PC-3 (cell line): ENCODE results near the gene KRTAP4-4. TPM values are rescaled to one million over a fixed set of nuclear protein-coding genes. Genes with fewer than 3 reads are reported as not detected.
A peak's percentile ranks its signal among the peaks of the same experiment; 100 is the strongest.

Experiments used
- ATAC-seq: fragments of 200-7000 bp; cut with Tn5 transposase; 2 replicates; pipeline ENCODE4 v1.9.1; 2020; ENCODE audit warnings: mild to moderate bottlenecking, moderate library complexity
- BruUV-seq: library from RNA; stranded (reverse); fragments of 400-500 nt; replicated peaks from 2 replicates; lab custom pipeline; 2021; lab: Mats Ljungman, UMichigan
- CTCF ChIA-PET: fragments of 300-600 bp; sonication (Branson Sonifier 250); formaldehyde crosslinking; loops from one replicate; lab custom pipeline; 2022; ENCODE audit warnings: antibody characterized with exemption; lab: Charles Lee
- POLR2A ChIA-PET: fragments of 300-600 bp; sonication (Branson Sonifier 250); formaldehyde crosslinking; loops from one replicate; lab custom pipeline; 2022; ENCODE audit warnings: antibody characterized with exemption; ENCODE audit not compliant: unreplicated experiment; lab: Charles Lee
- DNase-seq: peaks from one replicate; pipeline ENCODE4 v3.0.0-alpha.2; 2015
- H2AFZ ChIP-seq: fragments of 300-600 bp; sonication (generic); 2 replicates; pipeline ENCODE4 v1.6.0; 2016; ENCODE audit warnings: antibody characterized with exemption, low read length
- H3F3A ChIP-seq: fragments of 300-600 bp; sonication (generic); one replicate; pipeline ENCODE4 v1.6.0; 2017; ENCODE audit warnings: antibody characterized with exemption, low read length, control low read depth, mild to moderate bottlenecking; ENCODE audit not compliant: unreplicated experiment
- H3K27ac ChIP-seq: fragments of 300-600 bp; sonication (generic); 2 replicates; pipeline ENCODE4 v1.5.1; 2016; ENCODE audit warnings: mild to moderate bottlenecking, low read length
- H3K27me3 ChIP-seq: fragments of 300-600 bp; sonication (generic); 2 replicates; pipeline ENCODE4 v1.6.1; 2016; ENCODE audit warnings: low read length, mixed read lengths
- H3K36me3 ChIP-seq: fragments of 300-600 bp; sonication (generic); 2 replicates; pipeline ENCODE4 v1.6.1; 2016; ENCODE audit warnings: low read depth, mixed run types, low read length, mixed read lengths
- H3K4me1 ChIP-seq: fragments of 300-600 bp; sonication (generic); 2 replicates; pipeline ENCODE4 v1.5.1; 2016; ENCODE audit warnings: low read length; ENCODE audit not compliant: insufficient read depth
- H3K4me2 ChIP-seq: fragments of 300-600 bp; sonication (generic); 2 replicates; pipeline ENCODE4 v1.6.0; 2016; ENCODE audit warnings: low read length
- H3K4me3 ChIP-seq: fragments of 300-600 bp; sonication (generic); 2 replicates; pipeline ENCODE4 v1.5.1; 2016; ENCODE audit warnings: mild to moderate bottlenecking, low read length, mixed read lengths
- H3K79me2 ChIP-seq: fragments of 300-600 bp; sonication (generic); 2 replicates; pipeline ENCODE4 v1.6.1; 2017; ENCODE audit warnings: low read length, mixed read lengths
- H3K9ac ChIP-seq: fragments of 300-600 bp; sonication (generic); 2 replicates; pipeline ENCODE4 v1.6.0; 2016; ENCODE audit warnings: mild to moderate bottlenecking, low read length
- H3K9me2 ChIP-seq: fragments of 300-600 bp; sonication (generic); replicated peaks from 2 replicates; pipeline ENCODE4 v1.6.1; 2016; ENCODE audit warnings: mixed run types, low read length, mixed read lengths
- H3K9me3 ChIP-seq: fragments of 300-600 bp; sonication (generic); 2 replicates; pipeline ENCODE4 v1.6.1; 2016; ENCODE audit warnings: low read length, mixed read lengths
- H4K20me1 ChIP-seq: fragments of 300-600 bp; sonication (generic); 2 replicates; pipeline ENCODE4 v1.6.1; 2016; ENCODE audit warnings: low read length, mixed read lengths
- EZH2 ChIP-seq: fragments of 300-600 bp; sonication (generic); IDR thresholded peaks from one replicate; pipeline ENCODE4 v1.6.1; 2017; ENCODE audit warnings: antibody characterized with exemption, mild to moderate bottlenecking, low read length; ENCODE audit not compliant: unreplicated experiment
- EZH2phosphoT487 ChIP-seq: fragments of 300-600 bp; sonication (generic); IDR thresholded peaks from 2 replicates; pipeline ENCODE4 v1.6.1; 2018; ENCODE audit warnings: mild to moderate bottlenecking, antibody characterized with exemption, low read length, borderline replicate concordance
- intact Hi-C: fragments of 100-400 bp; cut with micrococcal nuclease; formaldehyde crosslinking; loops from 2 replicates; pipeline ENCODE4 v1.9.0; 2023
- total RNA-seq: library from RNA; depleted of rRNA; stranded (reverse); fragments of >200 nt; gene quantifications from 2 replicates; pipeline ENCODE4 v1.2.3, GENCODE V29; 2014
- TF ChIP-seq, protein P1 (sequence below): fragments of 300-600 bp; sonication (generic); conservative IDR thresholded peaks from 2 replicates; pipeline ENCODE4 v1.5.1; 2017; ENCODE audit warnings: antibody characterized with exemption, low read depth, mild to moderate bottlenecking, low read length

Gene KRTAP4-4
- total RNA-seq, 1 experiment from 2014 or later = not detected

DNA sequence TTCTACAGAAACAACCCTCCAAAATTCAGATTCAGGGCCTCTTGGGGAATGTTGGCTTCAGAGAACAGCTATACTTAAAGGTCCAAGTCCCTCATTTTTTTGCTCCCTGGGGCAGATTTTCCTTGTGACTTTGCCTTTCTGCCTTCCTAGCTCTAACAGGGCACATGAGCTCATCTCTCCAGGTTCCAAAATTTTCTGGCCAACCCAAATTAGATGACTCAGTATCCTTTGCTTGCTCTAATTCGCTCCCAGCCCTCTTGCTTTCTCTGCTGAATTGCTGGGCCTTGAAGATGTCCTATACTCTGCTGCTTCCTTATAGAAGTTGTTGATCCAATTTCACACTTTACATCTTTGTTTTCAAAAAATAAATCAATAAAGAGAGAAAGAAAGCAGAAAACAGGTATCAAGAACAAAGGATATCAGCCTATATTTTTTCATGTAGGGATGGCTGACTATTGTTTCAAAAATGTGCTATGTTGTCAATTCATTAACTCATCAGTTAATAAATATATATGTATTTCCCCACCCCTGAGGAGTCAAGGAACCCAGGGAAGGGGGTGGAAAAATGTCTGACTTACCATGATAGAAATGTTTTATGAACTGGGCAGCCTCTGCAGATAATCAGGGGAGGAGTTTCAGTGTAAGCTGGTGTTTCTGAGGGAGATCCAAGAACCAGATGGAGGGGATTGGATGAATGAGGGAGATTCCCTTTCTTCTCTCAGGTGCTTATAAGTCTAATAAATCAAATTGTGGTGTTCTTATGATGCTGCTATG, 18.5 kb upstream of the KRTAP4-4 start:
- Histone ChIP-seq H3K36me3 (no peaks in the 10 kb centered on the region), H3K9me2 (no peaks in the 10 kb centered on the region), H3K4me3 (no peak overlapping the region), H3K27ac (no peak overlapping the region), H4K20me1 (no peaks in the 10 kb centered on the region), H3K27me3 (no peaks in the 10 kb centered on the region), H3K4me1 (peaks cover 4% of the 10 kb centered on the region; the same call in 1 of the 2 replicates), H2AFZ (no peak overlapping the region), H3K9me3 (no peaks in the 10 kb centered on the region), H3F3A (no peaks in the 10 kb centered on the region), H3K4me2 (no peak overlapping the region), H3K9ac (no peak overlapping the region), H3K79me2 (no peaks in the 10 kb centered on the region)
- no TSS peak for BruUV-seq
- POLR2A ChIA-PET = no interaction called here
- ATAC-seq (no peak), DNase-seq (peak; percentile 8)
- CTCF ChIA-PET = no interaction called here
- TF ChIP-seq EZH2phosphoT487 (no peak), EZH2 (no peak)
- TF ChIP-seq, protein P1, sequence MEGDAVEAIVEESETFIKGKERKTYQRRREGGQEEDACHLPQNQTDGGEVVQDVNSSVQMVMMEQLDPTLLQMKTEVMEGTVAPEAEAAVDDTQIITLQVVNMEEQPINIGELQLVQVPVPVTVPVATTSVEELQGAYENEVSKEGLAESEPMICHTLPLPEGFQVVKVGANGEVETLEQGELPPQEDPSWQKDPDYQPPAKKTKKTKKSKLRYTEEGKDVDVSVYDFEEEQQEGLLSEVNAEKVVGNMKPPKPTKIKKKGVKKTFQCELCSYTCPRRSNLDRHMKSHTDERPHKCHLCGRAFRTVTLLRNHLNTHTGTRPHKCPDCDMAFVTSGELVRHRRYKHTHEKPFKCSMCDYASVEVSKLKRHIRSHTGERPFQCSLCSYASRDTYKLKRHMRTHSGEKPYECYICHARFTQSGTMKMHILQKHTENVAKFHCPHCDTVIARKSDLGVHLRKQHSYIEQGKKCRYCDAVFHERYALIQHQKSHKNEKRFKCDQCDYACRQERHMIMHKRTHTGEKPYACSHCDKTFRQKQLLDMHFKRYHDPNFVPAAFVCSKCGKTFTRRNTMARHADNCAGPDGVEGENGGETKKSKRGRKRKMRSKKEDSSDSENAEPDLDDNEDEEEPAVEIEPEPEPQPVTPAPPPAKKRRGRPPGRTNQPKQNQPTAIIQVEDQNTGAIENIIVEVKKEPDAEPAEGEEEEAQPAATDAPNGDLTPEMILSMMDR = no peak
- intact Hi-C loops = no loop called here

DNA sequence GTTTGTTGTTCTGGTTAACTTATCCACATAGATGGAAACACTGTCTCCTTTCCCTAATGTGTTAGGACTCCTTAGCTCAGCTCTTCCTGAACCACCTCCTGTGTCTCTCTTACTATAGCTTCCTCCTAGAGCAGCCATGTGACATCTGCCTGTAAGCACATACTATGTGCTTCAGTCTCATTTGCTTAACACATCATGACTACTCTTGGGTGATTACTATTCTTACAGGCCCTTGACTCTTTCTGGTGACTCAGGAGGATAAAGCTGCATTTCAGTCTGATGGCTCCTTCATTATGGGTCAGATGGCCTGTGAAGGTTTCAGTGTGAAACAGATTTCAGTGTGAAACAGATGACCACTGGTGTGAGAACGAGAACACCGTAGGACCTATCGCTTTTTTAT, 17.8 kb upstream of the KRTAP4-4 start:
- Histone ChIP-seq H3K9me3 (no peaks in the 10 kb centered on the region), H3F3A (no peaks in the 10 kb centered on the region), H3K9me2 (no peaks in the 10 kb centered on the region), H3K79me2 (no peaks in the 10 kb centered on the region), H3K4me3 (no peak overlapping the region), H4K20me1 (no peaks in the 10 kb centered on the region), H3K4me1 (peaks cover 4% of the 10 kb centered on the region; the same call in 1 of the 2 replicates), H3K36me3 (no peaks in the 10 kb centered on the region), H2AFZ (no peak overlapping the region), H3K4me2 (no peak overlapping the region), H3K27me3 (no peaks in the 10 kb centered on the region), H3K9ac (no peak overlapping the region), H3K27ac (no peak overlapping the region)
- ATAC-seq = no peak; the same call in 1 of the 2 replicates
- intact Hi-C loops = no loop called here
- DNase-seq = peak; percentile 43
- no TSS peak for BruUV-seq
- POLR2A ChIA-PET = no interaction called here
- CTCF ChIA-PET = no interaction called here
- TF ChIP-seq EZH2 (no peak), EZH2phosphoT487 (no peak)
- TF ChIP-seq, protein P1 = no peak

DNA sequence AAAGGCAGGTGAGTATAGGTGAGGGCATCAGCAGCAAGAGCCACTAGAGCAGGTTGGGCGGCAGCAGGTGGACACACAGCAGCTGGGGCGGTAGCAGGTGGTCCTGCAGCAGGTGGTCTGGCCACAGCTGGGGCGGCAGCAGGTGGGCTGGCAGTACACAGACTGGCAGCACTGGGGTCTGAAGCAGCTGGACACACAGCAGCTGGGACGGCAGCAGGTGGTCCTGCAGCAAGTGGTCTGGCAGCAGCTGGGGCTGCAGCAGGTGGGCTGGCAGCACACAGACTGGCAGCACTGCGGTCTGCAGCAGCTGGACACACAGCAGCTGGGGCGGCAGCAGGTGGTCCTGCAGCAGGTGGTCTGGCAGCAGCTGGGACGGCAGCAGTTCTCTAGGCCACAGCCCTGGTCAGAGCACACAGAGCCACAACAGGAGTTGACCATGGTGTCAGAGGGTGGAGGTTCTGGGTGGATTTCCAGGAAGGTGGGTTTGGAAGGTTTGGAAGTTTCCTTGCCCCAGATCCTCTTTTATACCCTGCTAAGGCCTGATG, 17.3 kb upstream of the KRTAP4-4 start, which contains the start of gene KRTAP4-2:
TSS of gene KRTAP4-2 (minus strand) at position 495 of the 545 bp plus-strand sequence. CDS start at position 438, 57 bp downstream.
- no peak within 1 kb of the TSS for H3K9ac ChIP-seq
- no peak for DNase-seq
- H3K9me2 ChIP-seq = no peaks in the 10 kb centered on the region
- no peaks in the 10 kb centered on the region for H4K20me1 ChIP-seq
- H3K9me3 ChIP-seq = no peaks in the 10 kb centered on the region
- CTCF ChIA-PET = no interaction called here
- peaks cover 4% of the 10 kb centered on the region; the same call in 1 of the 2 replicates for H3K4me1 ChIP-seq
- no peak for ATAC-seq
- H3K4me2 ChIP-seq = no peak within 1 kb of the TSS
- H2AFZ ChIP-seq = no peak within 1 kb of the TSS
- no peaks in the 10 kb centered on the region for H3K79me2 ChIP-seq
- H3K36me3 ChIP-seq = no peaks in the 10 kb centered on the region
- POLR2A ChIA-PET = no interaction called here
- H3K27me3 ChIP-seq = no peaks in the 10 kb centered on the region
- H3K4me3 ChIP-seq = no peak within 1 kb of the TSS
- no peak within 1 kb of the TSS for H3K27ac ChIP-seq
- TF ChIP-seq, protein P1 = no peak
- TF ChIP-seq EZH2phosphoT487 = no peak
- TF ChIP-seq EZH2 = no peak
- no TSS peak for BruUV-seq
- intact Hi-C loops = no loop called here
- H3F3A ChIP-seq = no peaks in the 10 kb centered on the region
